Central memory CD8-positive, alpha-beta T cell (primary cell): ENCODE results near the gene TMEM139.

Source experiments
- ATAC-seq: fragments of 150-1000 bp; cut with Tn5 transposase; replicated peaks from 2 replicates; pipeline ENCODE4 v1.10.0; 2022; ENCODE audit warnings: mild to moderate bottlenecking, moderate FRiP score, moderate number of reproducible peaks; ENCODE audit not compliant: poor library complexity, severe bottlenecking; ENCODE audit errors: extremely low read depth
- DNase-seq, 2 donors: peaks; one replicate each; pipeline ENCODE4 v3.0.0; 2021; ENCODE audit warnings: low spot score in 2 of 2
- H3K27ac Mint-ChIP-seq: one replicate; pipeline ENCODE4 v1.8.0; 2022; ENCODE audit warnings: low read depth, mild to moderate bottlenecking, moderate library complexity, mixed read lengths
- H3K27me3 Mint-ChIP-seq: one replicate; pipeline ENCODE4 v1.8.0; 2022; ENCODE audit warnings: mixed read lengths
- H3K36me3 Mint-ChIP-seq: one replicate; pipeline ENCODE4 v1.8.0; 2022; ENCODE audit warnings: mild to moderate bottlenecking, moderate library complexity, mixed read lengths; ENCODE audit not compliant: insufficient read depth
- H3K4me1 Mint-ChIP-seq: one replicate; pipeline ENCODE4 v1.8.0; 2022; ENCODE audit warnings: mixed read lengths
- H3K4me3 Mint-ChIP-seq: one replicate; pipeline ENCODE4 v1.8.0; 2022; ENCODE audit warnings: mild to moderate bottlenecking, moderate library complexity, mixed read lengths
- H3K9me3 Mint-ChIP-seq: one replicate; pipeline ENCODE4 v1.8.0; 2022; ENCODE audit warnings: mixed read lengths

Gene TMEM139

GRCh38 chr7:143284591-143285469 lies at the start of gene TMEM139:
Gene TMEM139, plus strand, starts transcription at chr7:143284958. Its CDS starts 1,000 bp downstream, at chr7:143285958.
- no peaks in the 10 kb centered on the region for H3K9me3 Mint-ChIP-seq
- H3K27ac Mint-ChIP-seq, result peak within 1 kb of the TSS; percentile 75
- no peaks in the 10 kb centered on the region for H3K27me3 Mint-ChIP-seq
- H3K4me3 Mint-ChIP-seq, result no peak within 1 kb of the TSS
- H3K4me1 Mint-ChIP-seq, result peaks cover 36% of the 10 kb centered on the region
- peaks cover 11% of the 10 kb centered on the region for H3K36me3 Mint-ChIP-seq
- no peak for ATAC-seq
- no peak for DNase-seq

- Mint-ChIP-seq H3K4me3 (no peak overlapping the region), H3K4me1 (peaks cover 1% of the 10 kb centered on the region), H3K9me3 (peaks cover 18% of the 10 kb centered on the region), H3K27me3 (peaks cover 36% of the 10 kb centered on the region), H3K36me3 (peaks cover 2% of the 10 kb centered on the region), H3K27ac (no peak overlapping the region)
- ATAC-seq (no peak), DNase-seq (no peak)
Measured at GRCh38 chr7:143235561-143235960, 49.2 kb upstream of the TMEM139 start.

- no peak for DNase-seq
- no peak for ATAC-seq
- H3K4me3 Mint-ChIP-seq, result no peak overlapping the region
- H3K27me3 Mint-ChIP-seq, result peaks cover 36% of the 10 kb centered on the region
- peaks cover 18% of the 10 kb centered on the region for H3K9me3 Mint-ChIP-seq
- H3K27ac Mint-ChIP-seq, result no peak overlapping the region
- peaks cover 7% of the 10 kb centered on the region for H3K4me1 Mint-ChIP-seq
- peaks cover 2% of the 10 kb centered on the region for H3K36me3 Mint-ChIP-seq
Measured at GRCh38 chr7:143236408-143236990, 48.3 kb upstream of the TMEM139 start.

DNA sequence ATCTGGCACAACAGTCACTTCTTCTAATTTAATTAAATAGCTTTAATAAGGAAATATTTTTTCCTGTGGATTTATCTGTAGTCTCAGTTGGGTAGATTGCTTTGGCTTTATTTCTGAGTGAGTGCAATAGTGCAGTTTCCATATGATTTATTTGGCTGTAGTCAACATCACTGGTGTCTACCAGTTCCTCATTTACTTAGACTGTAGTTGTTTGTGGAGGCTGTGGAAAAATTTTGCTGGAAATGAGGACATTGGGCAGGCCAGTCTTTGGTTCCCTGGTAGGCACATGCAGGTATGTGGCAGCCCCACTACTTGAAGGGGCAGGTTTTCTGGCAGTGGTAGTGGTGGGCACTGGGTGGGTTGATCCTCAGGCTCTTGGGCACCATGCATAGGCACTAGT lies 47.4 kb upstream of the TMEM139 start:
- H3K27ac Mint-ChIP-seq, result no peak overlapping the region
- ATAC-seq, result no peak
- peaks cover 13% of the 10 kb centered on the region for H3K4me1 Mint-ChIP-seq
- peaks cover 2% of the 10 kb centered on the region for H3K36me3 Mint-ChIP-seq
- peaks cover 18% of the 10 kb centered on the region for H3K9me3 Mint-ChIP-seq
- no peak for DNase-seq
- peaks cover 36% of the 10 kb centered on the region for H3K27me3 Mint-ChIP-seq
- no peak overlapping the region for H3K4me3 Mint-ChIP-seq

GRCh38 chr7:143238289-143238980 lies 46.3 kb upstream of the TMEM139 start:
- Mint-ChIP-seq H3K9me3 (peaks cover 18% of the 10 kb centered on the region), H3K36me3 (peaks cover 2% of the 10 kb centered on the region), H3K27me3 (peaks cover 36% of the 10 kb centered on the region), H3K4me3 (no peak overlapping the region), H3K4me1 (peaks cover 13% of the 10 kb centered on the region), H3K27ac (no peak overlapping the region)
- ATAC-seq (no peak), DNase-seq (no peak)

- H3K9me3 Mint-ChIP-seq, result peaks cover 18% of the 10 kb centered on the region
- peaks cover 2% of the 10 kb centered on the region for H3K36me3 Mint-ChIP-seq
- ATAC-seq, result no peak
- H3K27me3 Mint-ChIP-seq, result peaks cover 36% of the 10 kb centered on the region
- H3K27ac Mint-ChIP-seq, result no peak overlapping the region
- no peak for DNase-seq
- peaks cover 23% of the 10 kb centered on the region for H3K4me1 Mint-ChIP-seq
- no peak overlapping the region for H3K4me3 Mint-ChIP-seq
Measured at GRCh38 chr7:143239813-143240212, 44.9 kb upstream of the TMEM139 start.

- Mint-ChIP-seq H3K36me3 (peaks cover 4% of the 10 kb centered on the region), H3K27ac (no peak overlapping the region), H3K4me1 (peaks cover 30% of the 10 kb centered on the region), H3K4me3 (no peak overlapping the region), H3K27me3 (peaks cover 30% of the 10 kb centered on the region), H3K9me3 (peaks cover 18% of the 10 kb centered on the region)
- peak; percentile 40 to 69 for DNase-seq
- ATAC-seq, result peak; percentile 86
Measured at GRCh38 chr7:143240291-143241168, 44.2 kb upstream of the TMEM139 start.

DNA sequence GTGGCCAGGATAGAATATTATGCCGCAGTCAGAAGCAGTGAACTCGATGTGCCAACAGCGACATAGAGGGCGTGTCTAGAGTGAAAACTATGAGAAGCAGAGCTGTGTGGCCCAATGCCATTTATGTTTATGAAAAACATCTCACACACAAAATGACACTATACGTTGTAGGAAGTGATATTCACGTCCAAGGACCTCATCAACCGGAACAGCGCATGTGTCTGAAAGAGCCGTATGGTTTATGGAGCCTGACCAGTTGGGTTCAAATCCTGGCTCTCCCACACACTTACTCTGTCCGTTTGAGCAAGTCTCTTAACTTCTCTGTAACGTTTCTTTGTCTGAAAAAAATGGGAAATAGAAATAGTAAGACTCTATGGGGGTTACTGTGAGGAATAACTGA lies 42.5 kb upstream of the TMEM139 start:
- Mint-ChIP-seq H3K27me3 (peaks cover 12% of the 10 kb centered on the region), H3K4me3 (no peak overlapping the region), H3K36me3 (peaks cover 7% of the 10 kb centered on the region), H3K27ac (no peak overlapping the region), H3K9me3 (peaks cover 3% of the 10 kb centered on the region), H3K4me1 (peaks cover 46% of the 10 kb centered on the region)
- DNase-seq, result no peak
- no peak for ATAC-seq

DNA sequence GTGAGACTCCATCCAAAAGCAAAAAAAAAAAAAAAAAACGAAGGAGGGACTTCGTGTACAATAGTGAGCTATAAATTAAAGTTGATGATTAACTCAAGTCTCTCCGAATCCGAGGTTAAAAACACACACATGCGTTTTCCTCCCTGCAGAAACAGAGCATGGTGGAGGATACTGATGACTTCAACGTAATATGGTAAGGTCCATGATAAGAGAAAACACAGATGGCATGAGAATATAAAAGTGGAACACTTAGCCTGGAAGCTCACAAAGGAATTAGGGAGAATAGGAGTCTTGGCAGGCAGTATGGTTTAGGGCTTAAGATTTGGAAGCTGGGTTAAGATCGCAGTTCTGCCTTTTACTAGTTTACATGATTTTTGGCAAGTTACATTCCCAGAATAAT lies 41.6 kb upstream of the TMEM139 start:
- Mint-ChIP-seq H3K4me1 (peaks cover 51% of the 10 kb centered on the region), H3K4me3 (no peak overlapping the region), H3K27ac (no peak overlapping the region), H3K27me3 (peaks cover 10% of the 10 kb centered on the region), H3K9me3 (no peaks in the 10 kb centered on the region), H3K36me3 (peaks cover 4% of the 10 kb centered on the region)
- no peak for ATAC-seq
- no peak for DNase-seq

DNA sequence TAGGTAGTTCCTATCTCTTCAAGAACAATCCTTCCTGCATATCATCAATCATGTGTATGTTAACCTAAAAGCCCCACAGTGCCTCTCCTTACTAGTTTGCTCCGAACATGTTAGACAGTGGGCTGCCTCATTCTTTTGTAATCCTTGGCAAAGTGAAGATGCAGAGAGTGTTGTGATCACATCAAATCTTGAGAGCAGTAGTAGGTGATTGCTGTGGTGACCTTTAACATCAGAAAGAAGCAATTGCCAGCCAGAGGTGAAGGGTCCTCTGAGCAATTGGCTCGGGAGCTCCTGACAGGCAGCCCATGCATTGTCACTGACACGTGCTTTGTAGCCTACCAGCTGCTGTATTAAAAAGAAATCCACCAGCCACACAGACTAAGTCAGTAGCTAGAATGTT lies 41.1 kb upstream of the TMEM139 start:
- Mint-ChIP-seq H3K27me3 (peaks cover 8% of the 10 kb centered on the region), H3K27ac (no peak overlapping the region), H3K4me1 (peaks cover 55% of the 10 kb centered on the region), H3K9me3 (no peaks in the 10 kb centered on the region), H3K4me3 (no peak overlapping the region), H3K36me3 (peaks cover 4% of the 10 kb centered on the region)
- no peak for DNase-seq
- ATAC-seq, result no peak

DNA sequence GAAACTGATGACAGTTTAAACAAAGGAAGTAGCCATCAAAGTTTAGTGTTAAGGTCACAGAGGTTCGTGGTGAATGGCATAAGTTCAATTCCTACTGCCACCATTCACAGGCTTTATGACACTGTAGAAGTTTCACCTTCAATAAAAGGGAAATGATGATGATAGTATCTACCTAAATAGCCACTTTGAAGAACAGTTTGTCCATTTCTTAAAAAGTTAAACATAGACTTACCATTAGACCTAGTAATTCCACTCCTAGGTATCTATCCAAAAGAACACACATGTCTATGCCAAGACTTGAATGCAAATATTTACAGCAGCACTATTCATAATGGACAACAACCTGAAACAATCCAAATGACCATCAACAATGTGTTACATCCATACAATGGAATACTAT lies 40.4 kb upstream of the TMEM139 start:
- Mint-ChIP-seq H3K4me3 (no peak overlapping the region), H3K9me3 (peaks cover 3% of the 10 kb centered on the region), H3K27ac (no peak overlapping the region), H3K27me3 (peaks cover 1% of the 10 kb centered on the region), H3K36me3 (peaks cover 4% of the 10 kb centered on the region), H3K4me1 (peaks cover 62% of the 10 kb centered on the region)
- ATAC-seq (no peak), DNase-seq (no peak)

DNA sequence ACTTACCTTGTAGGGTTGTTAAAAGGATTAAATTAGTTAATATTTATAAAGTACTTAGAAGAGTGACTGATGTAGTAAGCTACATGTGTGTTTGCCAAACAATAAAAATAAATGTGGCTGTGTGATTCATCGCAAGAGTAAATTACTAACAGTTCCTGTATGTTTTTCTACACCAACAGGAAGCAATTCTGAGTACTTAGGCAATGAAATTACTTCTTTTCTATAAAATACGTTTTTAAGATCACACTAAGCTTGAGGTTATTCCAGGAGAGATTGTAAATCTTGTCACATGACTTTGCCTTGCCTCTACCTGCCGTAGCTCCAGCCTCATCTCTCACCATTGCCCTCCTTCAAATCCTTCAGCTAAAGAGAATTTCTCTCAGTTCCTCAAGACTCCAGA lies 39.6 kb upstream of the TMEM139 start:
- no peak for DNase-seq
- H3K4me1 Mint-ChIP-seq, result peaks cover 70% of the 10 kb centered on the region
- peaks cover 4% of the 10 kb centered on the region for H3K36me3 Mint-ChIP-seq
- H3K4me3 Mint-ChIP-seq, result no peak overlapping the region
- H3K27me3 Mint-ChIP-seq, result no peaks in the 10 kb centered on the region
- H3K27ac Mint-ChIP-seq, result peak overlapping the region; percentile 3
- peaks cover 9% of the 10 kb centered on the region for H3K9me3 Mint-ChIP-seq
- ATAC-seq, result no peak
